ENCODE results near the gene ABHD2.
"Not testable (repeated sequence)": the region's sequence is repeated elsewhere in the genome, so short reads cannot be mapped to it uniquely, and the experiment has no call there.

The ABHD2 gene

GRCh38 chr15:89211678-89212170, 123.5 kb downstream of the ABHD2 start:
- Mint-ChIP-seq H3K4me3 (no peak overlapping the region), H3K9me3 (no peaks in the 10 kb centered on the region), H3K27me3 (ENCODE audit: low read depth) (peaks cover 2% of the 10 kb centered on the region), H3K4me1 (ENCODE audit: low read depth) (peaks cover 5% of the 10 kb centered on the region), H3K36me3 (ENCODE audit: low read depth) (no peaks in the 10 kb centered on the region), H3K27ac (no peak overlapping the region)
- DNase-seq (ENCODE audit: low spot score) = no peak

GRCh38 chr15:89215627-89216026, 127.4 kb downstream of the ABHD2 start:
- Mint-ChIP-seq H3K9me3 (no peaks in the 10 kb centered on the region), H3K36me3 (ENCODE audit: low read depth) (no peaks in the 10 kb centered on the region), H3K4me1 (ENCODE audit: low read depth) (no peaks in the 10 kb centered on the region), H3K4me3 (no peak overlapping the region), H3K27ac (no peak overlapping the region), H3K27me3 (ENCODE audit: low read depth) (peaks cover 6% of the 10 kb centered on the region)
- no peak for DNase-seq (ENCODE audit: low spot score)

- Mint-ChIP-seq H3K27me3 (ENCODE audit: low read depth) (peaks cover 6% of the 10 kb centered on the region), H3K36me3 (ENCODE audit: low read depth) (no peaks in the 10 kb centered on the region), H3K4me1 (ENCODE audit: low read depth) (no peaks in the 10 kb centered on the region), H3K27ac (no peak overlapping the region), H3K9me3 (no peaks in the 10 kb centered on the region), H3K4me3 (no peak overlapping the region)
- DNase-seq (ENCODE audit: low spot score) = no peak
These were observed 128.8 kb downstream of the ABHD2 start for GRCh38 chr15:89217031-89217430.

- Mint-ChIP-seq H3K9me3 (no peaks in the 10 kb centered on the region), H3K36me3 (ENCODE audit: low read depth) (no peaks in the 10 kb centered on the region), H3K4me3 (no peak overlapping the region), H3K27me3 (ENCODE audit: low read depth) (peaks cover 7% of the 10 kb centered on the region), H3K27ac (no peak overlapping the region), H3K4me1 (ENCODE audit: low read depth) (no peaks in the 10 kb centered on the region)
- DNase-seq (ENCODE audit: low spot score) = no peak
These were observed 129.6 kb downstream of the ABHD2 start for GRCh38 chr15:89217686-89218376.

GRCh38 chr15:89218531-89218930, 130.3 kb downstream of the ABHD2 start:
- Mint-ChIP-seq H3K4me1 (ENCODE audit: low read depth) (no peaks in the 10 kb centered on the region), H3K36me3 (ENCODE audit: low read depth) (no peaks in the 10 kb centered on the region), H3K27ac (no peak overlapping the region), H3K9me3 (no peaks in the 10 kb centered on the region), H3K27me3 (ENCODE audit: low read depth) (peaks cover 6% of the 10 kb centered on the region), H3K4me3 (no peak overlapping the region)
- DNase-seq (ENCODE audit: low spot score) = no peak

- H3K4me3 Mint-ChIP-seq = no peak within 1 kb of the TSS
- peaks cover 6% of the 10 kb centered on the region for H3K27me3 Mint-ChIP-seq (ENCODE audit: low read depth)
- H3K4me1 Mint-ChIP-seq (ENCODE audit: low read depth) = no peaks in the 10 kb centered on the region
- no peak for DNase-seq (ENCODE audit: low spot score)
- no peak within 1 kb of the TSS for H3K27ac Mint-ChIP-seq
- no peaks in the 10 kb centered on the region for H3K36me3 Mint-ChIP-seq (ENCODE audit: low read depth)
- no peaks in the 10 kb centered on the region for H3K9me3 Mint-ChIP-seq
These were observed 133.3 kb downstream of the ABHD2 start, which contains the start of gene RLBP1 for GRCh38 chr15:89221543-89221942. Gene RLBP1, minus strand, starts transcription at chr15:89221579. Its CDS starts 2,604 bp downstream, at chr15:89218975.

GRCh38 chr15:89225588-89225987, 137.3 kb downstream of the ABHD2 start:
- Mint-ChIP-seq H3K9me3 (no peaks in the 10 kb centered on the region), H3K4me1 (ENCODE audit: low read depth) (peaks cover 2% of the 10 kb centered on the region), H3K36me3 (ENCODE audit: low read depth) (no peaks in the 10 kb centered on the region), H3K27me3 (ENCODE audit: low read depth) (peaks cover 10% of the 10 kb centered on the region), H3K4me3 (no peak overlapping the region), H3K27ac (no peak overlapping the region)
- DNase-seq (ENCODE audit: low spot score) = no peak

GRCh38 chr15:89226359-89227221, 138.3 kb downstream of the ABHD2 start:
- DNase-seq (ENCODE audit: low spot score) = no peak
- peaks cover 11% of the 10 kb centered on the region for H3K27me3 Mint-ChIP-seq (ENCODE audit: low read depth)
- H3K9me3 Mint-ChIP-seq = no peaks in the 10 kb centered on the region
- H3K27ac Mint-ChIP-seq = no peak overlapping the region
- no peaks in the 10 kb centered on the region for H3K36me3 Mint-ChIP-seq (ENCODE audit: low read depth)
- H3K4me3 Mint-ChIP-seq = no peak overlapping the region
- peaks cover 3% of the 10 kb centered on the region for H3K4me1 Mint-ChIP-seq (ENCODE audit: low read depth)

- Mint-ChIP-seq H3K4me1 (ENCODE audit: low read depth) (peaks cover 3% of the 10 kb centered on the region), H3K9me3 (no peaks in the 10 kb centered on the region), H3K36me3 (ENCODE audit: low read depth) (no peaks in the 10 kb centered on the region), H3K4me3 (no peak overlapping the region), H3K27ac (no peak overlapping the region), H3K27me3 (ENCODE audit: low read depth) (peaks cover 14% of the 10 kb centered on the region)
- DNase-seq (ENCODE audit: low spot score) = no peak
These were observed 139.2 kb downstream of the ABHD2 start for GRCh38 chr15:89227425-89227824.

- Mint-ChIP-seq H3K4me3 (no peak overlapping the region), H3K27me3 (ENCODE audit: low read depth) (peaks cover 22% of the 10 kb centered on the region), H3K4me1 (ENCODE audit: low read depth) (peaks cover 3% of the 10 kb centered on the region), H3K9me3 (no peaks in the 10 kb centered on the region), H3K36me3 (ENCODE audit: low read depth) (no peaks in the 10 kb centered on the region), H3K27ac (no peak overlapping the region)
- DNase-seq (ENCODE audit: low spot score) = no peak
These were observed 142.0 kb downstream of the ABHD2 start for GRCh38 chr15:89230277-89230676.

- Mint-ChIP-seq H3K4me1 (ENCODE audit: low read depth) (peaks cover 3% of the 10 kb centered on the region), H3K36me3 (ENCODE audit: low read depth) (no peaks in the 10 kb centered on the region), H3K4me3 (no peak overlapping the region), H3K9me3 (no peaks in the 10 kb centered on the region), H3K27ac (no peak overlapping the region), H3K27me3 (ENCODE audit: low read depth) (peaks cover 31% of the 10 kb centered on the region)
- no peak for DNase-seq (ENCODE audit: low spot score)
These were observed 143.6 kb downstream of the ABHD2 start for GRCh38 chr15:89231832-89232231.

GRCh38 chr15:89239883-89240810, 151.9 kb downstream of the ABHD2 start:
- not testable (repeated sequence) for H3K9me3 Mint-ChIP-seq; H3K4me3 Mint-ChIP-seq; DNase-seq (ENCODE audit: low spot score); H3K36me3 Mint-ChIP-seq (ENCODE audit: low read depth); H3K27ac Mint-ChIP-seq
- Mint-ChIP-seq H3K27me3 (ENCODE audit: low read depth) (peaks cover 21% of the 10 kb centered on the region), H3K4me1 (ENCODE audit: low read depth) (peaks cover 11% of the 10 kb centered on the region)

- Mint-ChIP-seq H3K27me3 (ENCODE audit: low read depth) (peaks cover 4% of the 10 kb centered on the region), H3K4me3 (peak overlapping the region; percentile 97), H3K4me1 (ENCODE audit: low read depth) (peaks cover 32% of the 10 kb centered on the region), H3K36me3 (ENCODE audit: low read depth) (peaks cover 36% of the 10 kb centered on the region), H3K9me3 (no peaks in the 10 kb centered on the region), H3K27ac (peak overlapping the region; percentile 64)
- no peak for DNase-seq (ENCODE audit: low spot score)
These were observed 154.9 kb downstream of the ABHD2 start for GRCh38 chr15:89243046-89243690.

All from T-helper 2 cell treated with Interferon-gamma antibody and Interleukin-4, amounts not matched to agents 5 μg/mL and 100 μg/mL, for 36 hours (primary cell).